ENCODE results near the gene NMU.
"Not testable (repeated sequence)": the region's sequence is repeated elsewhere in the genome, so short reads cannot be mapped to it uniquely, and the experiment has no call there.

The NMU gene

DNA sequence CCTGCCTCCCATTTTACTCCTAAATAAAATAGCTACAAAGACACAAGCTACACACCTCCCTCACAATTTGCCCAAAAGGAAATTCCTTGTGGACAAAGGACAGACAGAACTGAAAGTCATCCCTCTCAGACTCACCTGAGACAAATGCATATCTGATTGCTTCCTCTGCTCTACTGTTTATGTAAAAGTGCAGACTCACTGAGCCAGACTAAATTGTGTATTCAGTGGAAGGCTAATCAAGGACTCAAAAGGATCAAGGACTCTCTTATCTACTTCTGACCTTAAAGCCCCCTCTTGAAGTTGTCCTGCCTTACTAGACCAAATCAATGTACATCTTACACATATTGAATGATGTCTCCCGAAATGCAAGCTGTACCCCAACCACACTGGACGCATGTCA, 47.9 kb downstream of the NMU start:
- H3K27ac ChIP-seq: no peak overlapping the region
- TF ChIP-seq CTCF (conservative IDR thresholded peaks at IDR 0.05) (no peak), ZFX (IDR thresholded peaks at IDR 0.05) (no peak)

GRCh38 chr4:55582773-55583172, 53.3 kb downstream of the NMU start:
- H3K27ac ChIP-seq: not testable (repeated sequence)

GRCh38 chr4:55578341-55579010, 57.6 kb downstream of the NMU start:
- TF ChIP-seq CTCF (conservative IDR thresholded peaks at IDR 0.05): no peak
- no peak for TF ChIP-seq ZFX (IDR thresholded peaks at IDR 0.05)
- H3K27ac ChIP-seq: no peak overlapping the region

DNA sequence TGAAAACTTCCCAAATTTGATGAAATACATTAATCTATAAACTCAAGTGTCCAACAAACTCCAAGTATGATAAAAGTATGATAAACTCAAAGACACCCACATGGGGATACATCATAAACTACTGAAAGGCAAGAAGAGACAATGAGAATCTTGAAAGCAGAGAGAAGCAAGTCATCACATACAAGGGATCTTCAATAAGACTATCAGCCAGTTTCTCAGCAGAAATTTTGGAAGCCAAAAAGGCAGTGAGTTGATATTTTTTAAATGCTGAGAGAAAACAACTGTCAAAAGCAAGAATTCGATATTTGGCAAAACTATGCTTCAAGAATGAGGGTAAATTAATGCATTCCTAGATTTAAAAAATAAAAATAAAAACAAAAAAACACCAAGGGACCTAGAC, 60.6 kb downstream of the NMU start:
- H3K27ac ChIP-seq: no peak overlapping the region

GRCh38 chr4:55574252-55574651, 61.8 kb downstream of the NMU start:
- no peak overlapping the region for H3K27ac ChIP-seq

More for the DNA sequence above, 60.6 kb downstream of the NMU start:
- no peak for TF ChIP-seq CTCF (conservative IDR thresholded peaks at IDR 0.05)

GRCh38 chr4:55571806-55572205, 64.3 kb downstream of the NMU start:
- H3K27ac ChIP-seq: no peak overlapping the region
- no peak for TF ChIP-seq CTCF (conservative IDR thresholded peaks at IDR 0.05)
- TF ChIP-seq ZFX (IDR thresholded peaks at IDR 0.05): no peak

More at GRCh38 chr4:55574252-55574651, 61.8 kb downstream of the NMU start:
- TF ChIP-seq CTCF (conservative IDR thresholded peaks at IDR 0.05): no peak
- TF ChIP-seq ZFX (IDR thresholded peaks at IDR 0.05): no peak

DNA sequence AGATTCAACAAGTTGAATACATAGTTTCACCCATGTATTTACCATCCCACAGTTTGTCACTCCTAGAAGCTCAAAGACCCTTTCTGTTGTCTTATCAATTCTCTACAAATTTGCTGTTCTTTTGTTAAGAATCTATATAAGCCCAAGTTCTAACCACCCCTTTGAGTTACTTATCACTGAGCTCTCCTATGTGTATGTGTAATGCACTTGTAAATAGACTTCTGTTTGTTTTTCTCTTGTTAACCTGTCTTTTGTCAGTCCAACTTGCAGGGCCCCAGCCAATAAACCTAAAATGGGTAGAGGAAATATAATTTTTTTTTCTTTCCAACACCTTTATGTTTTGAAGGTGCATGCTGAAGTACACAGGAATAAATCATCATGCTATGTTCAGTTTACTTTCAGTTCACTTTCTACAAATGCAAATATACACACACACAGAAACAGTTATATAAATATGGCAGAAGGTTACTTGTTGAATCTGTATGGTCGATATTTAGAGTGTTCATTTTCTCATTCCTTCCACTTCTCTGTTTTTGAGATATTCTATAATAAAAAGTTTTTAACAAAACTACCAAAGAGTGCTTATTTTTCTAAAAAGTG, 67.1 kb downstream of the NMU start:
- TF ChIP-seq ZFX (IDR thresholded peaks at IDR 0.05) (no peak), CTCF (conservative IDR thresholded peaks at IDR 0.05) (no peak)
- H3K27ac ChIP-seq: no peak overlapping the region

GRCh38 chr4:55561889-55562288, 74.2 kb downstream of the NMU start:
- H3K27ac ChIP-seq: no peak overlapping the region
- no peak for TF ChIP-seq CTCF (conservative IDR thresholded peaks at IDR 0.05)
- TF ChIP-seq ZFX (IDR thresholded peaks at IDR 0.05): no peak

Measured in C4-2B (cell line).